HG02610 (cell line): ENCODE data around the gene DGKB.

Experiments used
- ATAC-seq: cut with Tn5 transposase; IDR thresholded peaks from one replicate; pipeline ENCODE4 v1.9.1; 2021; ENCODE audit warnings: mild to moderate bottlenecking, moderate library complexity; ENCODE audit not compliant: unreplicated experiment

The DGKB gene

GRCh38 chr7:14902589-14903067 lies at the start of gene DGKB:
TSS of gene DGKB (minus strand) at chr7:14902751.
- ATAC-seq = no peak

DNA sequence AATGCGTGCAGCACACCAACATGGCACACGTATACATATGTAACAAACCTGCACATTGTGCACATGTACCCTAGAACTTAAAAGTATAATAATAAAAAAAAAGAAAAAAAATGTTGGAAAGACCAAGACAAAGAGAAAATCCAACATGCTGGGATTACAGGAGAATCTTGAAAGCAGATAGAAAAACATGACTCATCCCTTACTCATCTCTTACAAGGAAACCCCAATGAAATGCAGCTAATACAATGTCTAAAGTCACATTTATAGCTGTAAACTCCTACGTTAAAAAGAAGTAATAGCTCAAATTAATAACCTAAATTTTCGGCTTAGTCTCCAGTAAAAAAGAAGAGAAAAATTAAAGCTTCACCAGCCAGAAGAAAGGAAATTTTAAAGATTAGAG lies 47.5 kb upstream of the DGKB start:
- no peak for ATAC-seq

- ATAC-seq = no peak
Observed at GRCh38 chr7:14938181-14938580, 35.6 kb upstream of the DGKB start.

DNA sequence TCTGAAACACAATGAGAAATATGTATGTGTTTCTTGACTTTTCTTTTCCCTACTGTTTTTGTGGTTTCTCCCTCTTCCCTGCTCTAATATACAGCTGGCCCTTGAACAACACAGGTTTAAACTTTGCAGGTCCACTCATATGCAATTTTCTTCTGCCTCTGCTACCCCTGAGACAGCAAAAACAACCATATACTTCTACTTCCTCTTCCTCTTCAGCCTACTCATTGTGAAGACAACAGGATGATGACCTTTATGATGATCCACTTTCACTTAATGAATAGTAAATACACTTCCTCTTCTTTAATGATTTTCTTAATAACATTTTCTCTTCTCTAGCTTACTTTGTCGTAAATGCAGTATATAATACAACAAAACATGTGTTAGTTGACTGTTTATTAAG lies 35.0 kb upstream of the DGKB start:
- no peak for ATAC-seq

GRCh38 chr7:14936554-14936953 lies 34.0 kb upstream of the DGKB start:
- no peak for ATAC-seq

- no peak for ATAC-seq
Observed at GRCh38 chr7:14934839-14935238, 32.3 kb upstream of the DGKB start.

DNA sequence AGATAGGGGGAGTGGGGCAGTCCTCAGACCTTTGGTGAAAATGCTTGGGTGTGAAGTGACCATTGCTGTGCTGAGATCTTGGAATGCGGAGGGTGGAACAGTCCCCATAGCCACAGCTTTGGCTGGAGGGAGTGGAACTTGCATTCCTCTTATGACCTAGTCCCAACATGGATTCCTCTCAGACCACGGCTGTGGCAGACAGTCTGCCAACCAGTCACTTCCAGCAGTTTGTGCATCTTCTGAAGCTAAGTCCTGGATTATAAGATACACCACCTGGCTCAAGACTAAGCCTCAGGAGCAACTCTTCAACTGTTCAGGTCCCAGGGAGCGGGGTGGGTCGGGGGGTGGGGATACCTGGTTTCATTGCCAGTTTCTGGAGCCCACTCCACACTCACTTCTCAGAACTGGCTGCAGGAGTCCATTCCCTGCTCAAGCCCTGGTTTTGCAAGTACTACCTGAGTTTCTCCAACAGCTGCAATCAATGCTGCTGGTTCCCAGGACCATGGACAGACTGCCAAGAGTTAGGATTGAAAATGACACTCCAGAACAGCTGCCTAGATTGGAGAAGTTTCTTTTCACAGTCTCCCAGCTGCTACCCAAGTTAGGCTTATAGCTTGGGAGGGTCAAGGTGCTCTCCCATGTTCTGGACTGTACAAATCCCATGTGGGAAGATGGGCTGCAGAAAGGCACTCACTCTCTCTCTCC lies 29.1 kb upstream of the DGKB start:
- ATAC-seq = no peak

- no peak for ATAC-seq
Observed at GRCh38 chr7:14924398-14924797, 21.8 kb upstream of the DGKB start.

DNA sequence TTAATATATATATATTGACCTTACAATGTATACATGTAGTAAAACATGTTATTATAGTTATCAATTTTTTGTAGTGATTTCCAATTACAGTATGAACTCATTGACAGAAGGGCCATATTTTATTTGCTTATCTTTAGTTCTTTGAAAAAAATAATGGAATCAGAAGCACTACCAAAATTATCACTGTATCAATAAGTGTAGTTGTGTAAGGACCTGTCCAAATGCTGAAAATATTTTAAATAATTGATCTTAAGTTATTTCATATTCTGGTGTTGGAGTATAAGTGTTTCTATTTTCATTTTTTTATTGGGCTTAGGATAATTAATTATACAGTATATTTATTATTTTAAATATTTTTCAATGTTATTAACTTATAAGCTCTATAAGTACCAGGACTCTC lies 8.5 kb upstream of the DGKB start:
- no peak for ATAC-seq

GRCh38 chr7:14908697-14909096 lies 6.1 kb upstream of the DGKB start:
- no peak for ATAC-seq

DNA sequence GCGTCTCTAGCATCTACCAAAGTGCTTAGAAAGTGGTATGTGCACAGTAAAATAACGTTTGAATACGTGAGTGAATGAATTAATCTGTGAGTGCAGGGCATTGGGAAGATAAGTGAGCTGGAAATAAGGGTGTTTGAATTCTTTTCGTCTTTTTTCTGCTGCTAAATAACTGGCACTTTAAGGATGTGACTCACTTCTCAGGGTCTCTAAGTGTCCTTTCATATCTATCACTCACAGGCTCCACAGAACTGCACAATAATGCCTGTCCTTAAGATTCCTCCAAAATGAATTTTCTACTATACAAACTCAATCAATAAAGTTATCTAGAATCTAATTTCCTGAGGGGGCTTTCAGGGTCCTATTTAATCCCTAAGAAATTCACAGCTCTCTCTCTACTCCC lies 3.2 kb upstream of the DGKB start:
- no peak for ATAC-seq

GRCh38 chr7:14900051-14900450 lies 2.5 kb downstream of the DGKB start:
- no peak for ATAC-seq

DNA sequence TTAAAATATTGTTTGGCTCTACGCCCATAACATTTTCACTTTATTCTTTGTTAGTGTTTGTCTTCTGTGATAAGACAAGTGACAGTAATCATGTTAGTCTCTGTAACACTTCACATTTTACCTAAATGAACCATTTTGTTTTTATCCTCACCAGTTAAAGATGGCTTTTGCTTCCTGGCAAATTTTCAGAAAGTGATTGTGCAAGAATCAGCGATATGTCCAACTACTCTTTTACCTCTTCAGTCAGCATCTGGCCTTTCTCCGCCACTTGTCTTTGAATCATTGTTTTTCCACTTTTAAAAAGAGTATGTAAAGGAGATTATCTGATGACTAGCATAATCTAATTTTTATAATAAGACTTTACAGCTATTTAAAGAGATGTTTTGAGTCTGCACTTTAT lies 3.5 kb downstream of the DGKB start:
- ATAC-seq = no peak

DNA sequence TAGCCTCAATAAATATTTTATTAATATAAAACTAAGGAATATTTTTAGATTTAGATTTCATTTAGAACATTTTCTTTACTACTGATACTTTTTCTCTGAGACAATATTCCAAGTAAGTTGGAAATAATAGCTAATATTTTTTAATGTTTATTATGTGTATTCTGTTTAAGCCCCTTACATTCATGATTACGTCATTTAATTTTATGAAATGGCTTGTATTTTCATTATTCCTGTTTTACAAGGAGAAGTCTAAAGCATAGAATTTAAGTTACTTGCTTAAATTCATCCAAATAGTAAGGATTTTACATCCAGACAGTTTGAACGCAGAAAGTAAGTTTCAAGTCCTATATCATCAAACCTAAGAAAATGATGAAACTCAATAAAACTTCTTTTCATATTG lies 6.1 kb downstream of the DGKB start:
- no peak for ATAC-seq

DNA sequence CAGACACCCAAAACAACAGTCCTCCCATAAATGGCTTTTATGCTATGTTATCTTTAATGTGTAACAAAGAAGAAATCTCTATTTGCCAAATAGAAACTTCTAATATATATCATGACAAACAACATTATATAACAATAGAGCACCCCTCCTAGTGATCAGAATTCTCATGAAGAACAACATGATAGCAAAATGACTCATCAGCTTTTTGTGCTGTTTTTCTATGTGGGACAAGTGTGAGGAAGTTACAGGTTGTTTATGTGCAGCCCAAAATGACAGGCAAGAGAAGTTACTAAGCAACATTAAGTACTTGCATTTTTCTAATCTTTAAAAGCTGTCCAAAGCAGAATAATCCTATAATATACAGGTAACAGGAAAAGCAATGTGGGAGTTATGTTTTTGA lies 7.7 kb downstream of the DGKB start:
- no peak for ATAC-seq

GRCh38 chr7:14892961-14893360 lies 9.6 kb downstream of the DGKB start:
- no peak for ATAC-seq

- ATAC-seq = no peak
Observed at GRCh38 chr7:14891289-14891688, 11.3 kb downstream of the DGKB start.

DNA sequence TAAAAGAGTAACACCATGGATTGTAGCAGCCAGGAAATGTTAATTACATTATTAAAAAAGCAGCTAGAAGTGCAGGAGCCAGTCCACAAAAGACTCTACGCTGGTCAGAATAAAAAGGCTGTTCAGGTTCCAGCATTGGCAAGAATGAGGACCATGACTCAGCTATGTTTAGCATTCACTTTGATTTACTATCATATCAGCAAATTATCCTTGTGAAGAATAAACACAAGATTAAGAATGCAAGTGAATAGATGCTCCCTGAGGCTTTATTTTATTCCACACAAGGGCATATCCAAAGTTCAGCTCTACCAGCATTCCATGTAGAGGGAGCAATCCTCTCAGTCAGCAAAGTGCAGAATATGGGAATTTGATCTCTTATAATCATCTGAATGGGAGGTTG lies 13.6 kb downstream of the DGKB start:
- ATAC-seq = no peak

DNA sequence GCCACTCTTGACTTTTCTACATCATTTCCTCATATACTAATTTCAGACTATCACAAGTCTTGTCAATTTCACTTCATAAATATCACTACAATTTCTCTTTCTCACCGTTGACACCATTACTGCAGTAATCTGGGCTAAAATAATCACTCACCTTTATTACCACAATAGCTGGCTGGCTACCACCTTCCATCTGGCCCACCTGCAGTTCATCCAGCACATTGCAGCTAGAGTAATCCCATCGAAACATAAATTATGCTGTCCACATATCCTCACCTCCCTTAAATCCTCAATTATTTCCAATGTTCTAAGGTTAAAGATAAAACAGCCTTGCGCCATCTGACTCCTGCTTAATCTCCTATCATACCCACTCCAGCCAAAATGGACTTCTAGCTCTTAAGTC lies 16.0 kb downstream of the DGKB start:
- ATAC-seq = no peak

- no peak for ATAC-seq
Observed at GRCh38 chr7:14875941-14876587, 26.5 kb downstream of the DGKB start.

DNA sequence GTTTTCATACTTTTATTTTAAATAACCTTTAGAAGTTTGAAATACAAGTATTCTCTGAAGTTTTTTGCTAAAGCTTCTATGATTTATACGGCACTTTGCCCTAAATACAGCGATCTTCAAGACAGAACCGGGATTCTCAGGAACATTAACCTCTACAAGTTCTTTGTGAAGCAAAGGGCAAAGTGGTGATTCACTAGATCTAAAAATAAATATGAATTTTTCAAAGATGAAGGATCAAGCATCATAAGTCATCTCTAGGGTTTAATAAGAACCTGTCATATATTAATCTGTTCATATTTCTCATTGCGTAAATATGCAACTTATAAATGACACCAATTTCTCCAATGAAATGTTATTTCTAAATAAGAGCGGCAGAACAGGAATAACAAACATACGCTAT lies 30.7 kb downstream of the DGKB start:
- ATAC-seq = no peak

GRCh38 chr7:14870394-14870793 lies 32.2 kb downstream of the DGKB start:
- no peak for ATAC-seq

- no peak for ATAC-seq
Observed at GRCh38 chr7:14868937-14869336, 33.6 kb downstream of the DGKB start.
